Skeletal muscle cell (primary cell): ENCODE results near the gene FKBP9.
"Not testable (repeated sequence)": the region's sequence is repeated elsewhere in the genome, so short reads cannot be mapped to it uniquely, and the experiment has no call there.

Source experiments
- DNase-seq: peaks from one replicate; pipeline ENCODE4 v3.0.0-alpha.2; 2010; ENCODE audit warnings: low read depth
- H3K4me3 ChIP-seq: 2 replicates; pipeline ENCODE4 v1.5.1; 2011; ENCODE audit warnings: low read depth, mild to moderate bottlenecking, control low read depth, low read length, moderate library complexity

FKBP9 gene

GRCh38 chr7:32999380-32999779 is 42.1 kb downstream of the FKBP9 start:
- not testable (repeated sequence) for DNase-seq, H3K4me3 ChIP-seq

DNA sequence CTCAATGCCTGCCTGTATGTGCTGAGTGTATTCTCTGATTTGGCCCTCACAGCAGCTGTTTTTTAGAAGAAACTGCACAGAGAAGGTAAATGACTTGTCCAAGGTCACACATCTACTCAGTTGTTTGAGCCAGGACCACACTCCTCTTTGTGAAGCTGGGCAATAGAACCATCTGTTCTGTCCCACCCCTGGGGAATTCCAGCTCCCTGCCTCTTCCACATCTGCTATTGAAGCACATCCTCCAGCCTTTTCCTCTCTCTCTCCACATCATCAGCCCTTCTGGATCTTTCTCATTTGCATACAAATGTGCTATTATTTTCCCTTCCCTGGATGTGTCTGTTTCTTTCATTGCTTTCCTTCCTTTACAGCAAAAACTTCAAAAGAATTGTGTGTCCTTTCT is 45.9 kb downstream of the FKBP9 start:
- not testable (repeated sequence) for DNase-seq, H3K4me3 ChIP-seq

DNA sequence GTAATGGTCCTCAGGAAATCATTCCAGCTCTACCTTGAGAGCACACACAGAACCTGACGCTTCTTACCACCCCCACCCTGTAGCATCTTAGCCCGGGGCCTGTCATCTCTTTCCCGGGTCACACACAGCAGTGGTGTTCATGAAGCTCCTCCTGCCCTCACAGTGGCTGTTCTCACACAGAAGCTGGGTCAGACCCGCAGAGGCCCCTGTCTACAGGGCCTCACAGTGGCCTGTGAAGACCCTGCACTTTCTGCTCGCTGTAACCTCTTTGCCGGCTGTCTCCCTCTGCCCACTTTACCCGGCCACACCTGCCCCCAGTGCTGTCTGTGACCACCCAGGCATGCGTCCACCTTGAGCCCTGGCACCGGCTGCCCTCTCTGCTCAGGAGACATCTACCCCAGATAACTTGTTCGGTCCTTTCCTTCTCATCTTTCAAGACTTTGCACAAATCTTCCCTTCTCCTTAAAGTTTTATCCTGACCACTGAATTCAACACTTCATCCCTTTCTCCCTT is 46.9 kb downstream of the FKBP9 start:
- DNase-seq, H3K4me3 ChIP-seq: not testable (repeated sequence)

GRCh38 chr7:33005193-33005592 is 48.0 kb downstream of the FKBP9 start:
- not testable (repeated sequence) for DNase-seq, H3K4me3 ChIP-seq

DNA sequence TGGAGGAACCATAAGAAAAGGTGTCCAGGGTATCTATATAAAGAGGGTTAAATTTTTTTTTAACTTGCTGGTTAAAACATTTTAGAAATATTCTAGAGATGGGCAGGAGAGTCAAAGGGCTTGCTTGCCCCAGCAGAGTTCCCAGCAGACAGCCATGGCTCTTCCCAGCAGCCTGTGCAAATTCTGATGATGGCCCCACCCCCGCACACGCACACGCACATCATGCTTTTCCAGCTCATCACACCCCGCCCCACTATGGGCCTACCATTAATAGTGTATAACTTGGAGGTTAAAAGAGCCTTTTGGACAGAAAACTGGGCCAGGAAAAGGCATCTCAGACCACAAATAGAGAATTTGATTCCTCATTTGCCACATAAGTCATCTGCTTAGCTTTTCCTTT is 48.5 kb downstream of the FKBP9 start:
- DNase-seq, H3K4me3 ChIP-seq: not testable (repeated sequence)

- DNase-seq = no peak
- no peak overlapping the region for H3K4me3 ChIP-seq
Observed at GRCh38 chr7:33009734-33010133, 52.5 kb downstream of the FKBP9 start.

DNA sequence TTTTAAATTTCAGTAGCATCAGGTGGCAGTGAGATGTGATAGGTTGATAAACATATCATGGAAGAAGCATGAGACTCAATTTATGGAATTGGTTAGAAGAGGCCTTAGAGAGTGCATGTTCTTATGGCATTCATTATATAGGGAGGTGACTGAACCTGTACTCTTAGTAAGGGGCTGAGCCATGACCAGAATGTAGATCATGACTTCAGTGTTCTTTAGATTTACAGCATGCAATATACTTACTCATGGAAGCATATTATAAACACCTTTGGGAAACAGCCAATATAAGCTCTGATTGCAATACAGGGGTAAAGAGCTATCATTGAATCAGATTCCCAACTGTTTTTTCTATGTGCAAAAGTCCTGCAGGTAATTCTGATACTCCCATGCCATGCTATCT is 55.1 kb downstream of the FKBP9 start:
- H3K4me3 ChIP-seq = no peak overlapping the region
- DNase-seq = no peak

GRCh38 chr7:33024189-33024757 is 67.0 kb downstream of the FKBP9 start:
- no peak overlapping the region for H3K4me3 ChIP-seq
- no peak for DNase-seq

GRCh38 chr7:33035776-33036175 is 78.5 kb downstream of the FKBP9 start:
- no peak overlapping the region for H3K4me3 ChIP-seq
- no peak for DNase-seq

DNA sequence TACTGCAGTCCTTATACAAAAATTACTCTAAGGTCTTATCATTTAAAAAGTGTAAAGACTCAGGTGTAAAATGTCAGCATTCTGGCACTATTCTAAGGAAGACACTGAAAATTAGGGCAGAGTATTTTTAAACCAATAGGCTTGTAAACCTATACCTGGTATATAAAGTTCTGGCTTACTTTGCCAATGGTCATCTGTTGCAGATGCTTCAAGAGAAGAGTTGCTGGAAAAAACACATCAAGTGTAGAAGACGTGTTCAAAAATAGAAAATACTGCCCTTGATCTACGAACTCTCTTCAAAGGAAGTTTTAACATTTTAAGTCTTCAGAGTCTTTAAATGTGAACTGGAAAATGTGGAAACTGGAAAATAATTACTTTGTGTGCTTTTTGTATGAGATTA is 81.4 kb downstream of the FKBP9 start:
- no peak overlapping the region for H3K4me3 ChIP-seq

GRCh38 chr7:33039257-33039902 is 82.1 kb downstream of the FKBP9 start:
- peak overlapping the region; percentile 26 for H3K4me3 ChIP-seq
- DNase-seq = no peak

More for the DNA sequence above, 81.4 kb downstream of the FKBP9 start:
- no peak for DNase-seq

DNA sequence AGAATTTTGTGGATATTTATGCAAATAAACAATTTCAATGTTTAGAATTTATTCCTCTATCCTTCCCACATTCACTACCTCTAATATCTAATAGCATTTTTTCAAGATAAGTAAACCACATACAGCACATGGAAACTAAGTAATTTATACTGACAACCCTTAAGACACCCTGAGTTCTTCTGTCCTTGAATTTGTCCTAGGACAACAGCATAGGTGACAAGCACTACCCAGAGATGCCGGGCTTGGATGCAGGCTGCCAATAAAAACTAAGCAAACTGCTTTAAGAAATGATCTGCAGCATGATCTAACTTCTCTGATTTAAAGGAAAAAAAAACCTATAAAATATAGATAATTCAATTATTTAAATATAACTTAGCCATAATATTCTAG is 82.7 kb downstream of the FKBP9 start:
- H3K4me3 ChIP-seq = peak overlapping the region; percentile 26

GRCh38 chr7:33040803-33041516 is 83.7 kb downstream of the FKBP9 start:
- no peak for DNase-seq
- no peak overlapping the region for H3K4me3 ChIP-seq

More for the DNA sequence above, 82.7 kb downstream of the FKBP9 start:
- no peak for DNase-seq

DNA sequence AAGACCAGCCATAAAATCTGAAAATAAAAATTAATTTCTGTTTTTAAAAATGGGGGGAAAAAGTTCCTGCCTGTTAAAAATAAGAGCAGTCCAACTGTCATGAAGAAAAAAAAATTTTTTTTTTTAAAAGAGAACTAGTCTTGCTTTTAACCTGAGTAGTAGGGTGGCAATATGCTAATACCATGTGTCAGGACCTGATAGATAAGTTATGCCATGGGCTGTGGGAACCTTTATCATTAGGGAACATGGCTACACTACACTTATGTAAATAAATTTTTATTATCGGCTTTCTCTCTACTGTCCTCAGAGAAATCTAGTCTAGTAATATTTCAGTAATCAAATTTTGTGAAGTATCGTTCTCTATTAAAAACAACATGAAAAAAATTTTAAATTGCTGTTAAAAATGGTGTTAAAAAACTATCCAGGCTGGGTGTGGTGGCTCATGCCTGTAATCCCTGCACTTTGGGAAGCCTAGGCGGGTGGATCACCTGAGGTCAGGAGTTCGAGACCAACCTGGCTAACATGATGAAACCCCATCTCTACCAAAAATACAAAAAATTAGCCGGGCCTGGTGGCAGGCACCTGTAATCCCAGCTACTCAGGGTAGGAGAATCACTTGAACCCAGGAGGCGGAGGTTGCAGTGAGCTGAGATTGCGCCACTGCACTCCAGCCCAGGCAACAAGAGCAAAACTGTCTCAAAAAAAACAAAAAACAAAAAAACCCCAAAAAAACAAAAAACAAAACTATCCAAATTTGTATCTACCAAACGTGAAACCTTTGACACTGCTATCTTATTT is 84.6 kb downstream of the FKBP9 start:
- DNase-seq = no peak
- no peak overlapping the region for H3K4me3 ChIP-seq

DNA sequence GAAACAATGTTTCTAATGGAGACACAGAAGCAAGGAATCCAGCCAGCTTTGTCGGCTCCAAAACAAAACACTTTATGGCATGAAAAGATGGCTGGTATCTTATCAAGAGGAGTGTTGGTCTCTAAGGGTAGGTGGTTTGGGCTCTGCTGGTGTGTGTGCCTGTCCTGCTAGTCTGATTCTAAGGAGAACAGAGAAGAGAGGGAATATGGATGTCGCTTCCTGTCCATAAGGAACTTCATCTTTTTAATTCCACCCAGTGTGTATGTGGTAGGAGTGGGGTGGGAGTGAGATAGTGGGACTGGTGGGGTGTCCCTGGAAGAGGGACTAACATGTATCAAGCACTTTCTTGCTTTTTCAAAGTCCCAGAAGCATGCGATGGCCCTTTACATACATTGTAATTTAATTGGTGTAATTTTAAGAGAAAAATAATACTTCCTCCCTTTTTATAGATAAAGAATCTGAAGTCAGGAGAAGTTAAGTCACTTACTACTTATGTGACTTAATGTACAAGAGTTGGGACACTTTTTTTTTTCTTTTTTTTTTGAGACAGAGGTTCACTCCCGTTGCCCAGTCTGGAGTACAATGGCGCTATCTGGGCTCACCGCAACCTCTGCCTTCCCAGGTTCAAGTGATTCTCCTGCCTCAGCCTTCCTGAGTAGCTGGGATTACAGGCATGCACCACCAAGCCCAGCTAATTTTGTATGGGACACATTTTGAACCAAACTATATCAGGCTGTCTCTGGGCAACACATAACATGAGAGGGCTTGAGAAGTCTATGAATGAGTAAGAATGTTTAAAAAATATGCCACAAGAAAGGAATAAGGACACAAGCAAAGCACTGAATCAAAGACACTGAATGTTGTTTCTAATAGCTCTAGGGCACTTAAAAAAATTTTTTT is 86.5 kb downstream of the FKBP9 start:
- DNase-seq = no peak

GRCh38 chr7:33044401-33044718 is 87.1 kb downstream of the FKBP9 start:
- no peak overlapping the region for H3K4me3 ChIP-seq
- no peak for DNase-seq

More for the DNA sequence above, 86.5 kb downstream of the FKBP9 start:
- no peak overlapping the region for H3K4me3 ChIP-seq

- H3K4me3 ChIP-seq = no peak overlapping the region
- DNase-seq = no peak
Observed at GRCh38 chr7:33044986-33045385, 87.7 kb downstream of the FKBP9 start.

- no peak for DNase-seq
- no peak overlapping the region for H3K4me3 ChIP-seq
Observed at GRCh38 chr7:33048257-33048656, 91.0 kb downstream of the FKBP9 start.

- no peak overlapping the region for H3K4me3 ChIP-seq
- no peak for DNase-seq
Observed at GRCh38 chr7:33048704-33049103, 91.5 kb downstream of the FKBP9 start.
